Thyroid gland (tissue), 4 donors: Measurements from ENCODE around the gene MEOX1.

Experiments
- CTCF ChIP-seq, 6 experiments: fragments of 200-600 bp in 3 of 6; fragments of 450-650 bp in 3 of 6; sonication (generic) in 3 of 6; IDR thresholded peaks; one replicate each; pipeline ENCODE4 v1.5.1; 2016 to 2019; ENCODE audit warnings: antibody characterized with exemption in 6 of 6, mild to moderate bottlenecking in 2 of 6, inconsistent platforms in 1 of 6, moderate library complexity in 1 of 6
- POLR2A ChIP-seq, 2 donors: fragments of 450-650 bp; IDR thresholded peaks; one replicate each; pipeline ENCODE4 v1.6.1; 2017; ENCODE audit warnings: antibody characterized with exemption in 2 of 2, mild to moderate bottlenecking in 2 of 2, moderate library complexity in 1 of 2

GRCh38 chr17:43701318-43701743, 39.6 kb upstream of the MEOX1 start:
- TF ChIP-seq CTCF (IDR thresholded peaks at IDR 0.05) (no peak), POLR2A (IDR thresholded peaks at IDR 0.05) (no peak)
